Stimulated activated effector memory CD8-positive, alpha-beta T cell treated with anti-CD3 and anti-CD28 coated beads, Interleukin-12 subunit alpha, Interleukin-12 subunit beta, amount 100 ng/mL, for 72 hours (primary cell): ENCODE results near the gene SCYGR3.

Source experiments
- ATAC-seq: fragments of 150-1000 bp; cut with Tn5 transposase; 2 replicates; pipeline ENCODE4 v1.10.0; 2021
- DNase-seq, 2 donors: peaks; one replicate each; pipeline ENCODE4 v3.0.0; 2021 to 2022; ENCODE audit warnings: low spot score in 2 of 2
- H3K27ac Mint-ChIP-seq: one replicate; pipeline ENCODE4 v1.8.0; 2022; ENCODE audit warnings: mild to moderate bottlenecking, mixed read lengths
- H3K36me3 Mint-ChIP-seq: one replicate; pipeline ENCODE4 v1.8.0; 2022; ENCODE audit warnings: mild to moderate bottlenecking, mixed read lengths
- H3K4me1 Mint-ChIP-seq: one replicate; pipeline ENCODE4 v1.8.0; 2022; ENCODE audit warnings: mixed read lengths
- H3K4me3 Mint-ChIP-seq: one replicate; pipeline ENCODE4 v1.8.0; 2022; ENCODE audit warnings: mild to moderate bottlenecking, mixed read lengths
- H3K9me3 Mint-ChIP-seq: one replicate; pipeline ENCODE4 v1.8.0; 2022; ENCODE audit warnings: mixed read lengths

SCYGR3 gene, protein sequence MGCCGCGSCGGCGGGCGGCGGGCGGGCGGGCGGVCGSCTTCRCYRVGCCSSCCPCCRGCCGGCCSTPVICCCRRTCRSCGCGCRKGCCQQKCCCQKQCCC

GRCh38 chr2:227614740-227615139, at the start of gene SCYGR3:
Gene SCYGR3 (minus strand): TSS chr2:227614840. CDS start chr2:227614840, 0 bp downstream.
- ATAC-seq (no peak), DNase-seq (no peak)
- Mint-ChIP-seq H3K27ac (no peak within 1 kb of the TSS), H3K4me1 (no peaks in the 10 kb centered on the region), H3K36me3 (no peaks in the 10 kb centered on the region), H3K4me3 (no peak within 1 kb of the TSS), H3K9me3 (no peaks in the 10 kb centered on the region)

- H3K4me1 Mint-ChIP-seq: no peaks in the 10 kb centered on the region
- no peaks in the 10 kb centered on the region for H3K9me3 Mint-ChIP-seq
- H3K36me3 Mint-ChIP-seq: no peaks in the 10 kb centered on the region
- H3K27ac Mint-ChIP-seq: no peak overlapping the region
- H3K4me3 Mint-ChIP-seq: no peak overlapping the region
- DNase-seq (no peak), ATAC-seq (no peak)
These were observed 47.2 kb upstream of the SCYGR3 start for GRCh38 chr2:227661827-227662226.

- no peak for ATAC-seq
- Mint-ChIP-seq H3K27ac (no peak overlapping the region), H3K4me1 (no peaks in the 10 kb centered on the region), H3K4me3 (no peak overlapping the region), H3K36me3 (no peaks in the 10 kb centered on the region), H3K9me3 (no peaks in the 10 kb centered on the region)
- no peak for DNase-seq
These were observed 46.5 kb upstream of the SCYGR3 start for GRCh38 chr2:227661025-227661649.

- H3K36me3 Mint-ChIP-seq: no peaks in the 10 kb centered on the region
- H3K4me3 Mint-ChIP-seq: no peak overlapping the region
- no peak for ATAC-seq
- H3K4me1 Mint-ChIP-seq: peaks cover 6% of the 10 kb centered on the region
- H3K27ac Mint-ChIP-seq: no peak overlapping the region
- H3K9me3 Mint-ChIP-seq: no peaks in the 10 kb centered on the region
- no peak for DNase-seq
These were observed 42.7 kb upstream of the SCYGR3 start for GRCh38 chr2:227657199-227657845.

GRCh38 chr2:227655454-227655853, 40.8 kb upstream of the SCYGR3 start:
- no peak for DNase-seq
- Mint-ChIP-seq H3K9me3 (no peaks in the 10 kb centered on the region), H3K27ac (no peak overlapping the region), H3K36me3 (no peaks in the 10 kb centered on the region), H3K4me1 (peaks cover 6% of the 10 kb centered on the region), H3K4me3 (no peak overlapping the region)
- ATAC-seq: peak; percentile 88

GRCh38 chr2:227654426-227654825, 39.8 kb upstream of the SCYGR3 start:
- Mint-ChIP-seq H3K27ac (no peak overlapping the region), H3K4me1 (peaks cover 6% of the 10 kb centered on the region), H3K36me3 (no peaks in the 10 kb centered on the region), H3K9me3 (no peaks in the 10 kb centered on the region), H3K4me3 (no peak overlapping the region)
- ATAC-seq (no peak), DNase-seq (no peak)

- H3K9me3 Mint-ChIP-seq: no peaks in the 10 kb centered on the region
- H3K27ac Mint-ChIP-seq: no peak overlapping the region
- ATAC-seq (no peak), DNase-seq (no peak)
- H3K36me3 Mint-ChIP-seq: no peaks in the 10 kb centered on the region
- peaks cover 6% of the 10 kb centered on the region for H3K4me1 Mint-ChIP-seq
- H3K4me3 Mint-ChIP-seq: no peak overlapping the region
These were observed 38.8 kb upstream of the SCYGR3 start for GRCh38 chr2:227653419-227653818.

DNA sequence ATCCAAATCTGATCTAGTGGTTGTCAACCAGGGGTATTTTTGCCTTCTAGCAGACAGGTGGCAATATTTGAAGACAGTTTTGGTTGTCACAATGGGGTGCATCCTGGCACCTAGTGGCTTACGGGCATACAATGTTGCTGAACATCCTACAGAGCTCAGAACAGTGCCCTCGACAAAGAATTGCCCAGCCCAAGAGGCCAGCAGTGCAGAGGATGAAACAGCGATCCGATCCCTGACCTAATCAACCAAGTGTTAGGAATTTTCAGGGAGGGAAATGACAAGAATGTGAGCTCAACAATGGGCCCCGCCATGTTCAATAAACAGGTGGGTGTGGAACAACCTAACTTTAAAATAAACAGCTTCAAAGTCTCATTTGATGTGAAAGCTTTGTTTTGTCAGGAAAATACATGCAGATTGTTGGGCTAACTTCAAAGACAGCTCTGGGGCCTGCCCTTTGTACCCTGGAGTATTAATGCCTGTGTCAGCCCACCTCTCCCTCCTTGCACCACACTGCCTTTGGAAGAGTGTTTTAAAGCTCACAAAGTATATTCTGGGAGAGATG, 29.4 kb upstream of the SCYGR3 start:
- DNase-seq (no peak), ATAC-seq (no peak)
- H3K36me3 Mint-ChIP-seq: no peaks in the 10 kb centered on the region
- H3K27ac Mint-ChIP-seq: no peak overlapping the region
- H3K4me1 Mint-ChIP-seq: no peaks in the 10 kb centered on the region
- no peak overlapping the region for H3K4me3 Mint-ChIP-seq
- H3K9me3 Mint-ChIP-seq: no peaks in the 10 kb centered on the region

DNA sequence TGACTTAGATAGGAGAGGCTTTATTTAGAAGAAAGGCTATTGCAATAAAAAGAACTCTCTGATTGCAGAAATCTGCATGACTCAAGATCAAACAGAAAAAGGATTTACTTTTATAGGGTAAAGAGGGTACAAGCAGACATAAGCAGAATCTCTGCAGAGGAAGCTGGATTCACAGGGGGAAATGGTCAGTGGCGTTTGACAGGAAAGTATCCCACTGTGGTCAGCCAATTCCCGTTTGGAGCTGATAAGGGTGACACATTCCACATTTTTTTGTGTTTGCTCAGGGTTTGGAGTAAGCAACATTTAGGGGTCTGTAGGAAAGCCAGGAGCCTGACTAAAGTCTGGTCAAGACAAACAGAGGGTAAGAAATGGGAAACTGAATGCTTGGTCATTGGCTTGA, 28.0 kb upstream of the SCYGR3 start:
- ATAC-seq (no peak), DNase-seq (no peak)
- Mint-ChIP-seq H3K9me3 (no peaks in the 10 kb centered on the region), H3K4me1 (no peaks in the 10 kb centered on the region), H3K36me3 (no peaks in the 10 kb centered on the region), H3K4me3 (no peak overlapping the region), H3K27ac (no peak overlapping the region)

GRCh38 chr2:227634201-227634600, 19.6 kb upstream of the SCYGR3 start:
- H3K36me3 Mint-ChIP-seq: no peaks in the 10 kb centered on the region
- H3K9me3 Mint-ChIP-seq: no peaks in the 10 kb centered on the region
- no peak overlapping the region for H3K27ac Mint-ChIP-seq

DNA sequence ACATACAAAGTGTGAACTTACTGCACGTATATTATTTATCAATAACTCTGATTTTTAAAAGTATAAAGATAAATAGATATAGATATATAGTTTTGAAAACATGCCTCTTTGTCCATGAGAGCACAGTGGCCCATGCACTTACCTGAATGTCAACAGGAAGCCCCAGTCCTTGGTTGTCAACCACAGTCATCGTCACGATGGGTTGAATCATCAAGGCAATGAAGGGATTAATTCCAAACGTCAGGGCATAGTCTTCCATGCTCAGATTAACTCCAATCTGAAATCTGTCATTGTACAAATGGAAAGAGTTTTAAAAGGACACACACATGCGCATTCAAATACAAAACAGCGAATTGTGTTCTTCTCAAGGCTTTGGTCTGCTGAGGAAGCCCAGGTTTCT, 18.2 kb upstream of the SCYGR3 start:
- no peak for ATAC-seq
- no peak for DNase-seq
- no peak overlapping the region for H3K27ac Mint-ChIP-seq
- no peak overlapping the region for H3K4me3 Mint-ChIP-seq
- H3K9me3 Mint-ChIP-seq: no peaks in the 10 kb centered on the region
- H3K36me3 Mint-ChIP-seq: no peaks in the 10 kb centered on the region
- no peaks in the 10 kb centered on the region for H3K4me1 Mint-ChIP-seq

More at GRCh38 chr2:227634201-227634600, 19.6 kb upstream of the SCYGR3 start:
- Mint-ChIP-seq H3K4me1 (no peaks in the 10 kb centered on the region), H3K4me3 (no peak overlapping the region)
- DNase-seq: no peak
- no peak for ATAC-seq

DNA sequence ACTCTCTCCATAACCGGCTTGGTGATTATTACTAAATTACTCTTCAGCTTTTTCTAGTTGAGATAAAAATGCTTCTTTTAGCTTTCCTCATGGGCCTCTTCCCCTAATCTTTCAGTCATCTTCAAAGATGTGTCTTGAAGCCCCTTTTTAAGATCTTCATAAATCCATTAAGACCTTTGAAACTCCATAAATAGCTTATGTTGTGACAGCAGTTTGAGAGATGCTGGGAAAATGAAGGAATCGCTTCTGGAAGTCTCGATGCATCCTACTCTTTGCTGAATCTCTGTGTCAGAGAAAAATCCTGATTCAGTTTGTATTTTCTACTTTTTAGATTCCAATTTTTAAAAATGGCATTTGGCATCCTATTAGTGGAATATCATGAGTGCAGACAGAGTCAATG, 15.7 kb upstream of the SCYGR3 start:
- Mint-ChIP-seq H3K27ac (no peak overlapping the region), H3K36me3 (no peaks in the 10 kb centered on the region), H3K4me3 (no peak overlapping the region), H3K4me1 (no peaks in the 10 kb centered on the region), H3K9me3 (no peaks in the 10 kb centered on the region)
- ATAC-seq (no peak), DNase-seq (no peak)

GRCh38 chr2:227629435-227629834, 14.8 kb upstream of the SCYGR3 start:
- Mint-ChIP-seq H3K4me1 (no peaks in the 10 kb centered on the region), H3K27ac (no peak overlapping the region), H3K4me3 (no peak overlapping the region), H3K9me3 (no peaks in the 10 kb centered on the region), H3K36me3 (no peaks in the 10 kb centered on the region)
- ATAC-seq (no peak), DNase-seq (no peak)

- H3K4me3 Mint-ChIP-seq: no peak overlapping the region
- ATAC-seq: peak; percentile 97
- no peak for DNase-seq
- H3K9me3 Mint-ChIP-seq: no peaks in the 10 kb centered on the region
- no peaks in the 10 kb centered on the region for H3K4me1 Mint-ChIP-seq
- no peak overlapping the region for H3K27ac Mint-ChIP-seq
- H3K36me3 Mint-ChIP-seq: no peaks in the 10 kb centered on the region
These were observed 13.1 kb upstream of the SCYGR3 start for GRCh38 chr2:227627769-227628168.

DNA sequence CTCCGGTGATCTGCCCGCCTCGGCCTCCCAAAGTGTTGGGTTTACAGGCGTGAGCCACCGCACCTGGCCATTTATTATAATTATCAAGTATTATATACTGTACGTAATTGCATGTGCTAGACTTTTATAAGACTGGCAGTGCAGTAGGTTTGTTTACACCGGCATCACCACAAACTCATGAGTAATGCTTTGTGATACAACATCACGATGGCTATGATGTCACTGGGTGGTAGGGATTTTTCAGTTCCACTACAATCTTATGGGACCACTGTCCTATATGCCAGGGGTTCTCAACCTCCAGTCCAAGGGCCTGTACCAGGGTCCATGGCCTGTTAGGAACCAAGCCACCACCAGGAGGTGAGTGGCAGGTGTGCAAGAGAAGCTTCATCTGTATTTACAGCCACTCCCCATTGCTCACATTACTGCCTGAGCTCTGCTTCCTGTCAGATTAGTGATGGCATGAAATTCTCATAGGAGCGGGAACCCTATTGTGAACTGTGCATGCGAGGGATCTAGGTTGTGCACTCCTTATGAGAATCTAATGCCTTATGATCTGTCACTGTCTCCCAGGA, 12.0 kb upstream of the SCYGR3 start:
- DNase-seq (no peak), ATAC-seq (no peak)
- Mint-ChIP-seq H3K4me3 (no peak overlapping the region), H3K27ac (no peak overlapping the region), H3K9me3 (no peaks in the 10 kb centered on the region), H3K36me3 (no peaks in the 10 kb centered on the region), H3K4me1 (no peaks in the 10 kb centered on the region)

DNA sequence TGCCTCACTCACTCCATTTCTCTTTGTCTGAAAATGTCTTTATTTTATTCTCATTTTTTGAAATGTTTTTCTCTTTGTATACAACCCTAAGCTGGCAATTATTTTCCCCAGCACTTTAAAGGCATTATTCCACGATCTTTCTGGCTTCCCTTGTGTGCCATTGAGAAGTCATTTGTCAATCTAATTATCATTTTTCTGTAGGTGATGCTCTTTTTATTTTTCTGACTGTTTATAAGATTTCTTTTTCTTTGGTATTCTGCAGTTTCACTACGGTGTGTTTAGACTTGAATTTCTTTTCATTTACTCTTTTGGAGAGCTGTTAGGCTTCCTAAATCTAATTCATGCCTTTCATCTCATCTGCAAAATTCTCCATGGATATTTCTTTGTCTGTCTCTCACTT, 10.8 kb upstream of the SCYGR3 start:
- ATAC-seq: no peak
- no peak overlapping the region for H3K27ac Mint-ChIP-seq
- no peaks in the 10 kb centered on the region for H3K36me3 Mint-ChIP-seq
- DNase-seq: no peak
- no peak overlapping the region for H3K4me3 Mint-ChIP-seq
- H3K9me3 Mint-ChIP-seq: no peaks in the 10 kb centered on the region
- no peaks in the 10 kb centered on the region for H3K4me1 Mint-ChIP-seq
